HS-5 (cell line): Measurements from ENCODE around the gene DOCK2.

Experiments
- DNase-seq: peaks from one replicate; pipeline ENCODE4 v3.0.0-alpha.2; 2012; ENCODE audit warnings: low read depth

DOCK2 gene

DNA sequence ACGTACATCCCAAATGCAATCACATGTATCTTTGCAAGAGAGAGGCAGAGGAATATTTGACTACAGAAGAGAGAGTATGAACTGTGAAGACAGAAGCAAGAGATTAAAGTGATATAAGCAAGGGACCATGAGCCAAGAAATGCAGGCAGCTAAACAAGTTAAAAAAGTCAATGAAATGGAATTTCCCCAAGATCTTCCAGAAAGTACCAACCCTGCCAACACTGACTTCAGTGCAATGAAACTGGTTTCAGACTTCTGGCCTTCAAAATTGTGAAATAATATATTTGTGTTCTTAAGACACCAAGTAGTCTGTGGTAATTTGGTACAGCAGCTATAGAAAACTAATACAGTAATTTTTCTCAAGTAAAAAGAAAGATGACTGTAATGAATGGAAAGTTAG lies 489.6 kb downstream of the DOCK2 start:
- no peak for DNase-seq

DNA sequence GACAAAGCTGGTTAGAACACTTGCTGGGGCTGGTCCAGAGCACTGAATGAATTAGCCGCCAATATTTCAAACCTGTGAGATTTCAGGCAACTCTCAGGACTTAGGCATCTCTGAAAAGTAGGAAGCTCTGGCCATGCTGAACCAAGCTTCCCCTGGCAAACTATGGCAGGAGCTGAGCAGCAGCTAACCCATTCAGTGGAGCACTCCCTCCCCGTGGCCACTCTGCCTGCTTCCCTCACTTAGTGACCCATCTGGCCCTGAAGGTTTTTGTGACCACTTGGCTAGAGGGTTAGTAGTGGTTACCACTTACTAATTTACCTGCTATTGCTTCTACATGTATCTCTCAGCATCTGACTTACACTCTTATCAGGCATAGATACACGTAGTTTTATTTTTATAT lies 494.2 kb downstream of the DOCK2 start:
- no peak for DNase-seq

DNA sequence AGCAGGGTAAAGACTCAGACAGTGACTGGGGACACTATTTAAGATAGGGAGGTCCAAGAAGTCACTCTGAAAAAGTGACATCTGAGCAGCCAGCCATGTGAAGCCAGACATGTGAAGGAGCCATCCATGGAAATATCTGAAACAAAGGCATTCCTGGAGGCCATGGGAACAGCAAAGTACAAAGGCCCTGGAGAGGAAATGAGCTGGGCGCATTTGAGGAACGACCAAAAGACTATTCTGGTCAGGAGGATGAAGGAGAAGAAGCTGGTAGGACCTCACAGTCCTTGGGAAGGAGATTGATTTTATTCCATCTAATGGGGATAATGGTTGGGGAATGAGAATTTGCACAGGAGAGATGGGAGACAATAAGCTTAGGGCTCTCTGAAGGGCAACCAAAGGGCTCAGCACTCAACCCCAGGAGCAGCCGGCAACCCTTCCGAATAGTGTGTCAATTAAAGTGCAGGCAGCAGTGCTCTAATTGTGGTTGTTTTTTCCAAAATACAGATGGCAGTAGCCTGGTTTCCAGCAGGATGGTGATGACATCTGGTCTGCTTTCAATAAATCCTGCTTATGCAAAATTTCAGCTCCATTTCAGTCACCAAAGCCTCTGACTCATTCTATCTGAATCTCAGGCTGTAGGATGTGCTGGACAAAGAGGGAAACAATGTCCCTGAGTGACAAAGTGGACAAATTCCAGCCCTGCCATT lies 495.3 kb downstream of the DOCK2 start:
- DNase-seq = peak; percentile 82
